ENCODE measurements around the gene FN1.

- TF ChIP-seq CTCF (IDR thresholded peaks at IDR 0.05) (no peak), EP300 (IDR thresholded peaks at IDR 0.05) (no peak), POLR2AphosphoS5 (IDR thresholded peaks at IDR 0.05) (no peak), POLR2A (IDR thresholded peaks at IDR 0.05) (no peak)
Observed at GRCh38 chr2:215414674-215415073, 21.2 kb downstream of the FN1 start.
